K562 (cell line): ENCODE results near the gene CYP11A1. TPM values are rescaled to one million over a fixed set of nuclear protein-coding genes. Genes with fewer than 3 reads are reported as not detected.

ENCODE experiments used
- CREB3L1 ChIP-seq: fragments of 450-650 bp; IDR thresholded peaks from 2 replicates; pipeline ENCODE4 v1.6.1; 2014; ENCODE audit warnings: low read depth, mild to moderate bottlenecking, moderate library complexity, borderline replicate concordance
- HSF4 ChIP-seq: fragments of 250-450 bp; sonication (Bioruptor Pico); IDR thresholded peaks from 2 replicates; pipeline ENCODE4 v2.1.2; 2022; ENCODE audit warnings: mild to moderate bottlenecking, moderate library complexity, borderline replicate concordance
- MNT ChIP-seq, 2 experiments: fragments of 450-650 bp; conservative IDR thresholded peaks; 2 replicates each; pipeline ENCODE4 v1.6.1; 2017; ENCODE audit warnings: mild to moderate bottlenecking in 2 of 2, moderate library complexity in 2 of 2
- YY1 ChIP-seq, 3 experiments: IDR thresholded peaks; 2 replicates each; pipeline ENCODE4 v1.6.1; 2011; ENCODE audit warnings: low read length in 2 of 3, mild to moderate bottlenecking in 2 of 3, moderate library complexity in 2 of 3, borderline replicate concordance in 1 of 3, control low read depth in 1 of 3, low read depth in 1 of 3; ENCODE audit not compliant: insufficient read depth in 3 of 3, insufficient replicate concordance in 2 of 3, control insufficient read depth in 1 of 3, insufficient read length in 1 of 3; ENCODE audit errors: extremely low read depth in 1 of 3
- ZNF431 ChIP-seq: sonication (generic); formaldehyde crosslinking; IDR thresholded peaks from 2 replicates; pipeline ENCODE4 v1.8.0; 2022; ENCODE audit warnings: mild to moderate bottlenecking, missing genetic modification reagents
- ZNF668 ChIP-seq: fragments of 250-450 bp; sonication (Bioruptor Pico); IDR thresholded peaks from 2 replicates; pipeline ENCODE4 v1.8.0; 2022; ENCODE audit warnings: mild to moderate bottlenecking, inconsistent platforms
- polyA plus RNA-seq, 8 experiments: library from polyadenylated mRNA; depleted of rRNA in 4 of 8; stranded (reverse) in 5 of 8; unstranded in 3 of 8; fragments of >200 nt; fragmentation: Nextera tagmentation in 2 of 8; fragmentation: Illumina TruSeq in 1 of 8; extraction: Ambion mirVana in 2 of 8; extraction: Trizol in 1 of 8; gene quantifications; 2 replicates each; pipeline versions ENCODE4 v1.2.1 to v1.2.3, GENCODE V29; 2011 to 2014; ENCODE audit warnings: inconsistent platforms in 1 of 8, missing spikeins in 1 of 8
- total RNA-seq, 7 experiments: library from RNA; depleted of rRNA in 6 of 7; stranded (reverse); fragments of >200 nt in 6 of 7; fragmentation: Illumina TruSeq in 2 of 7; extraction: Trizol in 2 of 7; gene quantifications; 2 replicates each; pipeline versions ENCODE4 v1.2.1 to v1.2.3, GENCODE V29; 2011 to 2021; ENCODE audit warnings: low replicate concordance in 1 of 7
- TF ChIP-seq, protein P1 (sequence below), 3 experiments: fragments of 200-800 bp in 1 of 3; fragments of 250-450 bp in 1 of 3; fragments of 450-650 bp in 1 of 3; sonication (Bioruptor Pico) in 1 of 3; sonication (Bioruptor generic) in 1 of 3; formaldehyde crosslinking in 1 of 3; IDR thresholded peaks; 2 replicates each; pipeline versions ENCODE4 v1.6.1 to v1.8.0; 2016 to 2022; ENCODE audit warnings: mild to moderate bottlenecking in 2 of 3, missing genetic modification characterization in 2 of 3, missing compliant biosample characterization in 1 of 3, moderate library complexity in 1 of 3
- TF ChIP-seq, protein P2 (sequence below): sonication (generic); formaldehyde crosslinking; IDR thresholded peaks from 2 replicates; pipeline ENCODE4 v1.8.0; 2023; ENCODE audit warnings: mild to moderate bottlenecking, missing genetic modification reagents
- TF ChIP-seq, protein P3 (sequence below): sonication (generic); formaldehyde crosslinking; IDR thresholded peaks from 2 replicates; pipeline ENCODE4 v1.8.0; 2022; ENCODE audit warnings: missing genetic modification reagents, mild to moderate bottlenecking, borderline replicate concordance

The CYP11A1 gene
- total and polyA plus RNA-seq, 9 of the 15 experiments (the other 6 are each of a cell fraction or from before 2014, with no cell fraction given) = 0.06 to 0.24 (median 0.10) TPM; not detected in 4

- TF ChIP-seq, protein P1, sequence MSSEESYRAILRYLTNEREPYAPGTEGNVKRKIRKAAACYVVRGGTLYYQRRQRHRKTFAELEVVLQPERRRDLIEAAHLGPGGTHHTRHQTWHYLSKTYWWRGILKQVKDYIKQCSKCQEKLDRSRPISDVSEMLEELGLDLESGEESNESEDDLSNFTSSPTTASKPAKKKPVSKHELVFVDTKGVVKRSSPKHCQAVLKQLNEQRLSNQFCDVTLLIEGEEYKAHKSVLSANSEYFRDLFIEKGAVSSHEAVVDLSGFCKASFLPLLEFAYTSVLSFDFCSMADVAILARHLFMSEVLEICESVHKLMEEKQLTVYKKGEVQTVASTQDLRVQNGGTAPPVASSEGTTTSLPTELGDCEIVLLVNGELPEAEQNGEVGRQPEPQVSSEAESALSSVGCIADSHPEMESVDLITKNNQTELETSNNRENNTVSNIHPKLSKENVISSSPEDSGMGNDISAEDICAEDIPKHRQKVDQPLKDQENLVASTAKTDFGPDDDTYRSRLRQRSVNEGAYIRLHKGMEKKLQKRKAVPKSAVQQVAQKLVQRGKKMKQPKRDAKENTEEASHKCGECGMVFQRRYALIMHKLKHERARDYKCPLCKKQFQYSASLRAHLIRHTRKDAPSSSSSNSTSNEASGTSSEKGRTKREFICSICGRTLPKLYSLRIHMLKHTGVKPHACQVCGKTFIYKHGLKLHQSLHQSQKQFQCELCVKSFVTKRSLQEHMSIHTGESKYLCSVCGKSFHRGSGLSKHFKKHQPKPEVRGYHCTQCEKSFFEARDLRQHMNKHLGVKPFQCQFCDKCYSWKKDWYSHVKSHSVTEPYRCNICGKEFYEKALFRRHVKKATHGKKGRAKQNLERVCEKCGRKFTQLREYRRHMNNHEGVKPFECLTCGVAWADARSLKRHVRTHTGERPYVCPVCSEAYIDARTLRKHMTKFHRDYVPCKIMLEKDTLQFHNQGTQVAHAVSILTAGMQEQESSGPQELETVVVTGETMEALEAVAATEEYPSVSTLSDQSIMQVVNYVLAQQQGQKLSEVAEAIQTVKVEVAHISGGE (CRISPR knock-in tag; IDR thresholded peaks at IDR 0.05) = peak in 1 of 3 experiments; percentile 85; a peak in 2 of 6 replicates
- TF ChIP-seq ZNF668 (0 out of 2 replicates have a peak, but pooled peaks have one; percentile 76), MNT (conservative IDR thresholded peaks at IDR 0.05) (peak in 1 of 2 experiments; percentile 85; a peak in 2 of 4 replicates), ZNF431 (no peak), HSF4 (CRISPR knock-in tag) (peak; percentile 89), CREB3L1 (peak; percentile 98), YY1 (IDR thresholded peaks at IDR 0.05; ENCODE audit: borderline replicate concordance in 1 of 3, control insufficient read depth in 1 of 3, extremely low read depth in 1 of 3, insufficient read depth in 3 of 3, insufficient read length in 1 of 3, insufficient replicate concordance in 2 of 3, low read depth in 1 of 3, low read length in 2 of 3) (peak in 2 of 3 experiments; percentile 21 to 42)
- TF ChIP-seq, protein P2, sequence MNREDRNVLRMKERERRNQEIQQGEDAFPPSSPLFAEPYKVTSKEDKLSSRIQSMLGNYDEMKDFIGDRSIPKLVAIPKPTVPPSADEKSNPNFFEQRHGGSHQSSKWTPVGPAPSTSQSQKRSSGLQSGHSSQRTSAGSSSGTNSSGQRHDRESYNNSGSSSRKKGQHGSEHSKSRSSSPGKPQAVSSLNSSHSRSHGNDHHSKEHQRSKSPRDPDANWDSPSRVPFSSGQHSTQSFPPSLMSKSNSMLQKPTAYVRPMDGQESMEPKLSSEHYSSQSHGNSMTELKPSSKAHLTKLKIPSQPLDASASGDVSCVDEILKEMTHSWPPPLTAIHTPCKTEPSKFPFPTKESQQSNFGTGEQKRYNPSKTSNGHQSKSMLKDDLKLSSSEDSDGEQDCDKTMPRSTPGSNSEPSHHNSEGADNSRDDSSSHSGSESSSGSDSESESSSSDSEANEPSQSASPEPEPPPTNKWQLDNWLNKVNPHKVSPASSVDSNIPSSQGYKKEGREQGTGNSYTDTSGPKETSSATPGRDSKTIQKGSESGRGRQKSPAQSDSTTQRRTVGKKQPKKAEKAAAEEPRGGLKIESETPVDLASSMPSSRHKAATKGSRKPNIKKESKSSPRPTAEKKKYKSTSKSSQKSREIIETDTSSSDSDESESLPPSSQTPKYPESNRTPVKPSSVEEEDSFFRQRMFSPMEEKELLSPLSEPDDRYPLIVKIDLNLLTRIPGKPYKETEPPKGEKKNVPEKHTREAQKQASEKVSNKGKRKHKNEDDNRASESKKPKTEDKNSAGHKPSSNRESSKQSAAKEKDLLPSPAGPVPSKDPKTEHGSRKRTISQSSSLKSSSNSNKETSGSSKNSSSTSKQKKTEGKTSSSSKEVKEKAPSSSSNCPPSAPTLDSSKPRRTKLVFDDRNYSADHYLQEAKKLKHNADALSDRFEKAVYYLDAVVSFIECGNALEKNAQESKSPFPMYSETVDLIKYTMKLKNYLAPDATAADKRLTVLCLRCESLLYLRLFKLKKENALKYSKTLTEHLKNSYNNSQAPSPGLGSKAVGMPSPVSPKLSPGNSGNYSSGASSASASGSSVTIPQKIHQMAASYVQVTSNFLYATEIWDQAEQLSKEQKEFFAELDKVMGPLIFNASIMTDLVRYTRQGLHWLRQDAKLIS = peak; percentile 67
- TF ChIP-seq, protein P3, sequence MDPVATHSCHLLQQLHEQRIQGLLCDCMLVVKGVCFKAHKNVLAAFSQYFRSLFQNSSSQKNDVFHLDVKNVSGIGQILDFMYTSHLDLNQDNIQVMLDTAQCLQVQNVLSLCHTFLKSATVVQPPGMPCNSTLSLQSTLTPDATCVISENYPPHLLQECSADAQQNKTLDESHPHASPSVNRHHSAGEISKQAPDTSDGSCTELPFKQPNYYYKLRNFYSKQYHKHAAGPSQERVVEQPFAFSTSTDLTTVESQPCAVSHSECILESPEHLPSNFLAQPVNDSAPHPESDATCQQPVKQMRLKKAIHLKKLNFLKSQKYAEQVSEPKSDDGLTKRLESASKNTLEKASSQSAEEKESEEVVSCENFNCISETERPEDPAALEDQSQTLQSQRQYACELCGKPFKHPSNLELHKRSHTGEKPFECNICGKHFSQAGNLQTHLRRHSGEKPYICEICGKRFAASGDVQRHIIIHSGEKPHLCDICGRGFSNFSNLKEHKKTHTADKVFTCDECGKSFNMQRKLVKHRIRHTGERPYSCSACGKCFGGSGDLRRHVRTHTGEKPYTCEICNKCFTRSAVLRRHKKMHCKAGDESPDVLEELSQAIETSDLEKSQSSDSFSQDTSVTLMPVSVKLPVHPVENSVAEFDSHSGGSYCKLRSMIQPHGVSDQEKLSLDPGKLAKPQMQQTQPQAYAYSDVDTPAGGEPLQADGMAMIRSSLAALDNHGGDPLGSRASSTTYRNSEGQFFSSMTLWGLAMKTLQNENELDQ = 0 out of 2 replicates have a peak, but pooled peaks have one; percentile 27
Measured at GRCh38 chr15:74389241-74390048, 22.0 kb upstream of the CYP11A1 start (continued).
